GM19239 (cell line): ENCODE results near the gene CWC27.
A peak's percentile ranks its signal among the peaks of the same experiment; 100 is the strongest.

ENCODE experiments used
- DNase-seq: peaks from one replicate; pipeline ENCODE4 v3.0.0; 2011; ENCODE audit warnings: low spot score; ENCODE audit not compliant: insufficient read length
- FAIRE-seq: peaks from 2 replicates; lab custom pipeline; 2011; peaks lifted over from hg19 to GRCh38; lab: Jason Lieb, UNC

Gene CWC27

DNA sequence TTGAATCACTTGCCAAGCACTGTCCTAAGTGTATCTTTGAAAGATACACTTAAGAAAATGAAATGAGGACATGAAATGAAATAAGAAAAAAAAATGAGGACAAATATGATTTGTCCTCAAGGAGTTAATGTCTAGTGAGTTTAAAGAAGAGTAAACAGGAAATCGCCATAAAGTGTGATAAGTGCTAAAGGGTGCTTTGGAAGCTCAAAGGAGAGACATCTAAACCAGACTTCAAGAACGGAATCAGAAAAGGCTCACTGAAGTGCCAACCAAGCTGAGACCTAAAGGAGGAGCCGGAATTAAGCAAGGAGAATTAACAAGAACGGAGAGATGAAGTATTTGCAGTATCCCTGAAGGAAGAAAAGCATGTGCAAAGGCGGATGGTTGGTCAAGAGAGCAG, 200.8 kb downstream of the CWC27 start:
- FAIRE-seq = no peak
- no peak for DNase-seq

- DNase-seq = no peak
- FAIRE-seq = no peak
These were observed 202.8 kb downstream of the CWC27 start for GRCh38 chr5:64971513-64971912.

GRCh38 chr5:64971990-64972389, 203.3 kb downstream of the CWC27 start:
- DNase-seq (no peak), FAIRE-seq (no peak)

- no peak for FAIRE-seq
- no peak for DNase-seq
These were observed 203.9 kb downstream of the CWC27 start for GRCh38 chr5:64972591-64972990.

GRCh38 chr5:64973215-64973614, 204.5 kb downstream of the CWC27 start:
- no peak for FAIRE-seq

GRCh38 chr5:64977779-64978178, 209.0 kb downstream of the CWC27 start:
- no peak for DNase-seq

More at GRCh38 chr5:64973215-64973614, 204.5 kb downstream of the CWC27 start:
- DNase-seq = no peak

DNA sequence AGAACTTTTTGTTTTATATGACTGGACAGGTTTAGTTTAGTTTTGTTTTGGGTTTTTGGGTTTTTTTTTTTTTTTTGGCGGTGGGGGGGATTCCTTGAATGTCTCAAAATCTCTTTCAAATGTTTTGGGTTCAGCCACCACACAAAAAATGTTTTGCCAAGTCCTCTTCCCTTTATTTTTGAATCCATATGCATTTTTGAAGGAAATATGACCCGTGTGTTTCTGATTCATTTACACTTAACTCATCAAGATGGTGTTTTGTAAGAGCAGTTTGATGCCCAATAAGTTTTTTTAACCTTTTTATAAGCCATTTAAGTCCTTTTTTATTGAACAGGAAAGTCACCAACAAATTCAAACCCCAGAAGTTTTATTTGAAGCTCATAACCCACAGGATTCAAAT, 209.8 kb downstream of the CWC27 start:
- FAIRE-seq (no peak), DNase-seq (no peak)

More at GRCh38 chr5:64977779-64978178, 209.0 kb downstream of the CWC27 start:
- no peak for FAIRE-seq

DNA sequence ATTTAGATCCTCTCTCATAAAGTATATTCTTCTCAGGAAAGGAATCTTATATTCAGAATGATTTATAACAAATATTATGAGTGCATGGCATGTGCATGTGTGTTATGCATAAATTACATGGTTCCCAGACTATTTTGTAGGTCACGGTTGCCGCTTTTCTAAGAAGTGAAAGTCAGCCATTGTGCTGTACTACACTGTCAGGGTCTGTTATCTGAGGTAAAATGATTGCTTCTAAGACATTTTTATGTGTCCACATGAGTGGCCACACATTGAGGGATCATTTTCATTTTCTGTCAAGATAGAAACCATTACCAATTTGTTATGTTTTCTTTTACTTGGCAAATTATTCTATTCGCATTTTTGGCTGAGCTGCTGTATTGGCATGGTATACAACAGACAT, 210.8 kb downstream of the CWC27 start:
- DNase-seq = no peak
- FAIRE-seq = no peak

DNA sequence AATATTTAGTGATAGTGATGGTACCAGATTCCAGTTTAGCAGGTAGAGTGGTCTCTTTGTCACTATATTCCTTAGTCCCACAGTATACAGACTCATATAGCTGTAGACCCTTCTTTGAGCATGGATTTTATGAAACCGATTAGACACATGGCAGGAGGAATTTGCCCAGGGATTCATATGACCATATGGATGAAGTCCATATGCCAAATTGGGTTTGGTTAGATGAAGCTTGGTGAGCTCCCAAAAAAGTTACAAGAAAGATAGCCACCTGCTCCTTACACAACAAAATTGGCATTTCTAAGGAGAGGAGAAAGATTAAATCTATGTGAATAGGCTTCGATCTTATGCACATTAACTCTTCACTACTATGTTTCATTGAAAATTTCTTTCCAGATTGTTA, 211.4 kb downstream of the CWC27 start:
- DNase-seq (no peak), FAIRE-seq (no peak)

DNA sequence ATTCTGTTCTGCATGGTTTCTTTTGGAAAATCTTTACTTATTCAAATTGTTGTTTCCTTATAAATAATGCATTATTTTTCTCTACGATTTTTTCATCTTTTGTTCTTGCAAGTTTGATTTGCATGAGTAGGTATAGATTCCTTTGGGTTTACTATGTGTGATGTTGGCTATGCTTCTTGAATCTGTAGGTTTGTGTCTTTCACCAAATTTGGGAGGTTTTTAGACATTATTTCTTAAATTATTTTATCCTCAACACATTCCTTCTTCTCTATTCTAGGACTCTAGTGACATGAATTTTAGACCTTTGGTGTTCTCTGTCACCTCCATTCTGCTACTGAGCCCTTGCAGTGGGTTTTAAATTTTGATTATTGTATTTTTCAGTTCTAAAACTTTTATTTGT, 219.0 kb downstream of the CWC27 start:
- FAIRE-seq (no peak), DNase-seq (no peak)

GRCh38 chr5:65009207-65009606, 240.5 kb downstream of the CWC27 start:
- no peak for DNase-seq
- FAIRE-seq = no peak

DNA sequence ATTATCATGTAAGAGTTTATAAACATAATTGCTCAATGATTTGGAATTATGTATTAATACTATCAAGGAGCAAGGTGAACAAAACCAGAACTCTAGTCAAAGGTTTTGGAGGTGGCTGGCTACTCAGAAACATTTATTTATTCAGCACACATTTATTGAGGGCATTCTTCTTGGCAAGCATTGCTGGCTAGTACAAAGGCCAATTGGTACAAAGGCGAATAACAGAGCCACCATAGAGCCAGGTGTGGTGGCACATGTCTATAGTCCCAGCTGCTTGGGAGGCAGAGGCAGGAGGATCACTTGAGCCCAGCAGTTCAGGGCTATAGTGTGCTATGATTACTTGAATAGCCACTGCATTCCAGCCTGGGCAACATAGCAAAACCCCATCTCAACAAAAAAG, 242.1 kb downstream of the CWC27 start:
- no peak for FAIRE-seq

GRCh38 chr5:65012301-65012892, 243.7 kb downstream of the CWC27 start:
- FAIRE-seq (no peak), DNase-seq (no peak)

More for the DNA sequence above, 242.1 kb downstream of the CWC27 start:
- DNase-seq = no peak

GRCh38 chr5:65013166-65013565, 244.4 kb downstream of the CWC27 start:
- no peak for DNase-seq
- FAIRE-seq = no peak

DNA sequence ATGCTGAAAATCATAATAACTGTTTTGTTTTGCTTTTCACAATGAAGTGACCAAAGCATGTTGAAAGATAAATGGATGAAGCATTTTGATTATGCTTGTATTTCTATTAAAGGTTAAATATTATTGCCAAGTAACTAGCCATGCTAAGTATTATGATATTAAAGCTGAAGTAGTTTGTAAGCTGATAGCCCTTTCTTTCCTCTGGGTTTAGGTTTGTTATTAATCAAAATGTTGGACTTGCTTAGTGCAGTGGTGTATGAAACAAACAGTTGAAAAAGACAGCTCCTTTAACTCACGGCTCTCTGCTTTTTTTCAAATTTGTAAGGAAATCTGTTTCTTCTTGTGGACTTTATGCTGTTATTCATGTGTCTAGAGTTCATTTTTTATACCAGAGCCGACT, 246.0 kb downstream of the CWC27 start:
- DNase-seq = no peak
- no peak for FAIRE-seq

GRCh38 chr5:65015767-65016166, 247.0 kb downstream of the CWC27 start:
- no peak for DNase-seq
- no peak for FAIRE-seq

- FAIRE-seq (no peak), DNase-seq (no peak)
These were observed 248.9 kb downstream of the CWC27 start for GRCh38 chr5:65017636-65018035.

DNA sequence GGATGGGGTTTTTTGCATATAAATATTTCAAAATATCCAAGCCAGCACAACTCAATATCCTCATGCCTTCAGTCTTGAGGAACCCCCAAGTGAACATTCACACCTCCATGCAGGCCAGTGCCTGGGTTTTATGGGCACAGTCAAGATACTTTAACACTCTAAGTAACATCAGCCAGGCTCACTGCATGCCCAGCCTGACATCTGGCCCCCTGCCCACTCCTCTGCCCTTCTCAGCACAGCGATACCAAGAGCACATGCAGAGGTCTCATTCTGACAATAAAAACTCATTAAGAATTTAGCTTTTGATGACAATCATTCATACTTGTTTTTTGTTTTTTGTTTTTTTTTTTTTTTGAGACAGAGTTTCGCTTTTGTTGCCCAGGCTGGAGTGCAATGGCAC, 250.0 kb downstream of the CWC27 start:
- DNase-seq (no peak), FAIRE-seq (no peak)

DNA sequence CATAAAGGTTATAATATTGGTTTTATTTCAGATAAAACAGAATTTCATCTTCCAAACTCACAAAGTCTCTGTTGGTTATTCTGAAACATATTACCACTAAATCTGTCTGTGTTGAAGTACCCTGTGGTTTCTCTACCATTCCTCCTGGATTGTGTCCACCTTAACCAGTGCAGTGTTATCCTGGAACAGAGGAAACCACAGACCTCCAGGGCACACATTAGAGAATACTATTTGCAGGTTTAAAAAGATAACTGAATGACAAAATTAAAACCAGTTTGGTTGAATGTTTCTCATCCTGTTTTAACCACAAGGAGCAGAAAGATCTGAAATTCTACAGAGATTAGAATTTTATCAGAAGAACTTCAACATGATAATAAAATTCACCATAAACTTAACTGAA, 251.8 kb downstream of the CWC27 start:
- peak; percentile 35 for FAIRE-seq
- DNase-seq = no peak

DNA sequence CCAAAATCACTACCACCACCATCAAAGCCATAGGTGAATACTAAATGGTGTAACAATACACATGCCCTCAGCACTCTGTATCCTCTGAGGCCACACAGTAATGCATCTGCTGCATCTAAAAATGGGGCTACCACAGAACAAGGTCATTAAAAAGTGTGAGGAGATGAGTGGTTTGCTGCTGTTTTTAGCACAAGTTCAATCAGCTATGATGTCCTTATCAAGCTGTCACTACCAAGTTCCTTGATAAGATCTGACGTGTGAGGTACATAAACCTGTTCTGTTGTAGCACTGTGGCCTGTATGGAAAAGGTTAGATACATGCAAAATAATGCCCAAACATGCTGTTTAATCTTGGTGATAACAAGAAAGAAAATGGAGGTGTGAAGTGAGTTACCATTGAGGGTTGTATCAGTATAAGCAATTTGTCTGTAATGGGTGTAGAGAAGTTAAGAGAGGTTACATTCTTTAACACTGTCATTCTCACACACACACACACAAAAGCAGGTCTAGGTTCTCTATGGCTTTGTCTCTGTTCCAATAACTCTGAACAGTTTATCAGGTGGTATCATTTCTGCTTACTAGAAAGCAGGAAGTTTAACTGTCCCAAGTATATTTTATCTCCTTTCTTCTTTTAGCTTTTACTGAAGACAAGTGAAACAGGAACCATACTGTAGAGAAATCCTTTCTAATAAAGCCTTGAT, 252.9 kb downstream of the CWC27 start:
- FAIRE-seq (peak; percentile 93), DNase-seq (no peak)

GRCh38 chr5:65022932-65023331, 254.2 kb downstream of the CWC27 start:
- FAIRE-seq = no peak
- DNase-seq = no peak

DNA sequence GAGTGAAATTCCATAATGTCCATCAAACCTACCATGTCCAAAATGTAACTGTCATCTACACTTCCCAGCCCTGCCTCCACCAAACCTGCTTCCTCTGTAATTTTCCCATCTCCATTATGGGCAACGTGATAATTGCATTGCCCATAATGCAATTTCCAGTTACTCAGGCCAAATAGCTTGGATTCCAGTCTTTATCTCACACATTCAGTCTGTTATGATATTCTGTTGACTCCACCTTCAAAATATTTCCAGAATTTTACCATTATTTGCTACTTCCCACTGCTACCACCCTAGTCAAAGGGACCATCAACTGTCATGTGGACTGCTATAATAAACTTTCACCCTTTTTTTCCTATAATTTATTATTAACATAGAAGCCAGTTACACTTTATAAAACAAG, 256.0 kb downstream of the CWC27 start:
- no peak for DNase-seq
- FAIRE-seq = peak; percentile 35
